NCI-H1694 treated with DMSO at 0.1 percent for 48 hours (cell line): ENCODE data around the gene RGS16.

ENCODE experiments used
- DNase-seq: peaks from one replicate; lab custom pipeline; 2025; lab: John Stamatoyannopoulos, UW

RGS16 gene

DNA sequence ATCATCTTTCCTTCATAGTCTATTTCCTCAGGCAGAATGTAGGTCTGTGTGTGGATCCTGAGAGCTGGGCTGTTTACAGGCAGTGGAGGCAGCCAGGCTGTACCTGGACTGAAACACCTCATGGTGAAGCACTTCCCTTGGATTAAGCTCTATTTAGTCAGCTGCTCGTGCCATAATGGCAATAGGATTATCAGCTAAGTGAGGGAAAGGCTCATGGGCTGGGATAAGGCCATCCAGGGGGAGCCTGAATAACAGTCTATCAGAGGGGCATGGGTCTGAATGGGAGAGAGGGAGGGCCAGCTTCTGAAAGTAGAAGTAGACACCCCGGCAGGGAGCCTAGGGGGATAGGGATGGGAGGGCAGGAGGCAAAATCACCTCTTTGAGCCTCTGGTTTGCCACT is 23.5 kb downstream of the RGS16 start:
- DNase-seq, result no peak

DNA sequence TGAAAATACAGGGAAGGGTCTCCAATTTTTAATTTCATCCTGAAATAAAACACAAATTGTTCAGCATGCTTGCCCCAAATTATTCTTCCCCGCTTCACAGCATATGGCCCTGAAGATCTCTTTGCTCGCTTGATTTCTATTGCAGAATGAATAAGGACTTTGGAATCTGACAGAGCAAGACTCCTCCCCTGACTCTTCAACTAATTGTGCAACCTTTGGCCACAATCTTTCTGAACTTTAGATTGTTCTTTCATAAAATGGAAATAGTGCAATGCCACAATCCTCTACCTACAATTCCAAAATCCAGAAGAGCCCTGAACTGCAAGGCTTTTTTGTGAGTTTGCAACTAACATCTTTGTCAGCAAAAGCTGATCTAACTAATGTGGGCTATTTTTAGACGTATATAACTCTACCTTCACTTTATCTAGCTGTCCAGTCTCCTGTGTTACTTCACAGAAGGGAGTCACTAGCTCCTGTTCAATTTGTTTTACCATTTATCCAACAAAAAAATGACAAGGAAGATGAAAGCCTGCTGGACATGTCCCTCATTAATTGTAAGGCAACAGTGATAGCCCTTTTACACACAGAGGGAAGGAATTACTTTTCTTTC is 28.5 kb downstream of the RGS16 start:
- DNase-seq, result no peak

DNA sequence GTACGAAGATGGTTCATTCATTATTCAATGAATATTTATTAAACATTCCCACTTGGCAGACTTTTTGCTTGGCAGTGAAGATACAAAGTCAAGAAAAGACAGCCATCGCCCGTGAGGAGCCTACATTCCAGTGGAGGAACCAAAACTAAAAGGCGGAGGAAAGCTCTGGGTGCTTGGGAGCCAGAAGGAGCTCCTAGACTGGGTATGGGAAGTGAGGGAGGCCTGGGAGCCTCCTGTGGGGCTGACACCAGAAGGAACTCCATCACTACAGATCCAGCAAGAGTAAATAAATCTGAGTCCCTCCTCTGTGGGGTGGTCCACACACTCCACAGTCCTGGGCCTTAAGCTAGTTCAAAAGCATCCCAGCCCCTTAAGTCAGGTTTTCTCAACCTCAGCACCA is 30.0 kb downstream of the RGS16 start:
- DNase-seq, result no peak

DNA sequence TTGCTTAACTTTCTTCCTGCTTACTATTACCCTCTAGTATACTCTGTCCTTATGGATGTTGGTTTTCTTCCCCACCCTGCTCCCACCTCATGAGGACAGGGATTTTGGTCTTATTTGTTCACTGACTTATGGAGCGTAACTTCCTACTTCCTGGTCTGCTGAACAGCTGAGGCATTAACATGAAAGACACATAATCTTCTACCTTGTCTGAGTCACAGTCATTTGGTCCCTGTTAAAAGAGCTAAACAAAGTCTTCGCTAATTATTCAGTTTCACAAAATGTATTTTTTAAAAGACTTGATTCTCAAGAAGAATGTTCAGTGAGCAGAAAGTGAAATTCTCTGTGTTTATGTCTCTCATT is 33.6 kb downstream of the RGS16 start:
- no peak for DNase-seq

DNA sequence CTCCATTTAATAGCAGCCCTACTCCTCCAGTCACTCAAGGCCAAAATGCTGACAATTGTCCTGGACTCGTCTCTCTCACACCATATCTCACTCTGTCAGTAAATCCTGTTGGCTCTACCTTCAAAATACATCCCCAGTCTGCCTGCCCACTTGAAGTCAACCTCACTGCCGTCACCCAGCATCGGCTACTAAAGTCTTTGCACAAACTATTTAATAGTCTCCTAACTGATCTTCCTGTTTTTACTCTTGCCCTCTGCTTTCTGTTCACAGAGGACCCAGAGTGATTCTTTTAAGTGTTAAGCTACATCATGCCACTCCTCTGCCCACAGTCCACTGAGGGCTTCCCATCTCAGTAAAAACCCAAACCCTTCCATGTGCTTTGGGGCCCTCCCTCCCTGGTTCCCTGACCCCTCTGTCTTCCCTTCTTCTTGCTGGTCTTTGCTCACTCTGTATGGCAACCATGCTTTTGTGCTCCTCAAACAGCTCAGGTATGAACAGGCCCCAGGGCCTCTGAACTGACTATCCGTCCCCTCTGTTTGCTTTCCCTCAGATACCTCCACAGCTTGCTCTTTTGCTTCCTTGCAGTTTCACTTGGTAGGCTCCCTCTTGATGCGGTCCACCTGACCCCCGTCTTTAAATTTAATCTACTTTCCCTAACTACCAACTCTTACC is 34.1 kb downstream of the RGS16 start:
- no peak for DNase-seq

DNA sequence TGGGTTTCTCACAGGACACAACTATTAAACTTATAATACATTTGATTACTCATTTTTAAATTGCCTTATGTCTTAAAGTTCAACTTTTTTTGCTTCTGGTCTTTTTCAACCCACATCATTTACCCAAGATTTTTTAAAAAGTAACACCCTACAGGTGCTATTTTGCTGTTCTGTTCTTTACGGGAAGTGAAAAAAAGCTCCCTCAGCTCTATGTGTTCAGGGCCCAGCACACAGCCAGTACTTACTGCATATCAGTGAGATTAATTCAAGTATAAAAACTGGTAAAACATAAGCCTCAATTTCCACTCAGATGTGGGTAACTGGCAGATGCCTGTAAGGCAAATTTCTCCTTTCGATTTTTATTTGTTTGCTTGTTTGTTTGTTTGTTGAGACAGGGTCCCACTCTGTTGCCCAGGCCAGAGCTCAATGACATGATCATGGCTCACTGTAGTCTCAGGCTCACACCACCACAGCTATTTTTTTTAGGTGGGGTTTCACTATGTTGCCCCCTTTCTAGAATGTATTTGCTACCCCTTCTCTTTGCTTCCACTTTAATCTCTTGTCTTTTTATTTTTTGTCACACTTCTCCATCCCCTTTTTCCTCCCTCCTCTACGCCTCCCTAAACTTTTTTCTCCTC is 35.4 kb downstream of the RGS16 start:
- no peak for DNase-seq

DNA sequence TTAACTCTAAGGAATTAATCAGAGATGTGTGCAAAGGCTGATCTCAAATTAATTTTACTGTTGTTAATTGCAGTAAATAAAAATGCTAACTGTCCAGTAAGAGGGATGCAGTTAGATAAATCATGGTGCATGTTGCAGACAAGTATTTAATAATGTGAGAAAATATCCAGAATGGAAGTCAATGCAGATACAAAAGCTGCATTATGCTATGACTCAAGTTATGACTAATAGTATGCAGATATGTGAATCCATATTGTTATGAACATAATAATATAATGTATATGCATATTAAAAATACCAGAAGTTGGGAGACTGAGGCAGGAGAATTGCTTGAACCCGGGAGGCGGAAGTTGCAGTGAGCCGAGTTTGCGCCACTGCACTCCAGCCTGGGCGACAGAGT is 36.6 kb downstream of the RGS16 start:
- DNase-seq, result no peak

DNA sequence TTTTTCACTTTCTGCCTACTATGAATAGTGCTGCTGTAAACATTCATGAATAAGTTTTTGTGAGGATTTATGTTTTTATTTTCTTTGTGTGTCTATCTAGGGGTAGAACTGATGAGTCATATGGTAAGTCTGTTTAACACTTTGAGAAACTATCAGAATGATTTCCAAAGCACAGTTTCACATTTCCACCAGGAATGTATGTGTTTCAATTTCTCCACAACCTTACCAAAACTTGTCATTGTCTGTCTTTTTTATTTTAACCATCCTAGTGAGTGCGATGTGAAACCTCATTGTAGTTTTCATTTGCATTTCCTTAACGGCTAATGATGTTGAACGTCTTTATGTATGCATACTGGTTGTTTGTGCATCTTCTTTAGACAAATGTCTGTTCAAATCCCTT is 38.7 kb downstream of the RGS16 start:
- DNase-seq, result no peak

DNA sequence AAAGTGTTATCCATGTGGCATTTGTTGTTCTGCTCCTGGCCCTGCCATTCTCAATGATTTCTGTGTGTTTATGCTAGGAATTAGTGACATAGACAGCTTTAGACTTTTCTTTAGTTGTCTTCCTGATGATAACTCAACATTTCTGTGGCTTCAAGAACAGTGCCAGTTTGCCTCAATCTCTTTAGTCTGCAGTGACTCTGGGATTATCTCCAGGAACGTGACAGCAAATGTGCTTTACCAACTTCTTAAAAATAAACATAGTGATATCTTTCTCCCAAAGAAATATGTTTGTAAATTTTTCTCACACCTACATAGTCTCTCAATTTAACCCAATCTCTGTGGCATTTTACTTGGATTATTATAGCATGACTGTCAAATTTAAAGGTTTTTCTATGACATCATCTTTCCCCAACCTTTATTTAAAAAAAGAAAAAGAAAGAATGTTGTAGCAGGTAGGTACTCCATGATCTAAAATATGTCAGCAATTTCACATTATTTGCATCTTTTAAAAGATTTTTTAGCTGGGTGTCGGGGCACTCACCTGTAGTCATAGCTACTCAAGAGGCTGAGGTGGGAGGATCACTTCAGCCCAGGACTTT is 39.7 kb downstream of the RGS16 start:
- no peak for DNase-seq

DNA sequence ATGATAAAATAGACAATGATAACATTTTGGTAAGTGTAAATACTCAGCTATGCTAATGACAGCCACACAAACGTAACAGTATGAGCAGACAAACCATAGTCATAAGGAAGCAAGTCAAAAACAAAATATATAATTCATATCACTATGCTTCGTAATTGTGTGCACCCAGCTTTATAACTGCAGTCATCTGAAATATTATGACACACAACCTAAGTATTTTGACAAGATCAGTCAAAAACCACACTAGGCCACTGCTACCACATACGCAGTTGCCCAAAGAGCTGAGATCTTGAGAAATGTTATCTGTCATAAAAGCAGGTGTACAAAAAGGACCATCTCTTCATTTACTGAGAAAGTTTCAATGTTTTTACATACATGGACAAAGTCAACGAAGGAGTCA is 41.1 kb downstream of the RGS16 start:
- no peak for DNase-seq

DNA sequence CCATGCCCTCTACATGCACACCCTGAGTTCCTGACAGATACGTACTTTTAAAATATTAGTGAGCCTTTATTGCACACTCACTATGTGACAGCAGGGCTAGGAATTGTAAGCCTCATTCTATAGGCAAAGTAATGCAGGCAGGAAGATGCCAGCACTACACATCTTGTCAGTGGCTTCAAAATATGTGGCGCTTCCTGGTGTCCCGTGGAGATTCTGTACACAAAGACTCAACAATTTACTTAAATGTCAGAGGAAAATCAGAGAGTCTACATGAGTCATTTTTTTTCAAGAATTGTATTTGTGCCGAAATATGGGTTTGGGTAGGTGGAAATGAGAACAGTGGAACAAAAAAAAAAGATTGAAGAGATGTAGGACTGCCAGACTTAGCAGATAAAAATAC is 42.7 kb downstream of the RGS16 start:
- no peak for DNase-seq

DNA sequence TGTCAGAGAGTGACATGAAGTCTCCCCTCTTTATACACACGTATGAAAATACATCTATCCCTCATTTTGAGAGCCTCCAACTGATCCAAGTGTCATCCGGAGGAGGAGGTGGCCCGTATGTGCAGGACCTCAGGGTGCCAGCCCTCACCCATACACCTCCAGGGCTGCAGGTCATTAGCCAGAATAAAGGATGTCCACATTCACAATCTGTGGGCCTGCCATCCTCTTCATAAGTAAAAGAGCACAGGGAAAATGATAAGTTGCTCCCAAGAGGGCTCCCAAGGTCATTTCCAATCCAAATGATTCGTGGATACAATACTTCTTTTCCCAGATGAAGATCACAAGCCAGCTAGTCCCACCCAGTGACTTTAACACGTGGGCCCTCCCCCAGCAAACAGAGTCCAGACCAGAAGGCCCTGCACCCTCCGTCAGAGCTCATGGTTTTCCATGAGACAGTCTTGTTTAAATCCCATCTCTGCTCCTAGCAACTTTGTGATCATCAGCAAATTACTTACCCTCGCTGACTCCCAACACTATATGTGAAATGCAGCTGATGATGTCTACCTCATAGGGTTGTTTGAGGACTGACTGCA is 43.7 kb downstream of the RGS16 start:
- DNase-seq, result no peak

DNA sequence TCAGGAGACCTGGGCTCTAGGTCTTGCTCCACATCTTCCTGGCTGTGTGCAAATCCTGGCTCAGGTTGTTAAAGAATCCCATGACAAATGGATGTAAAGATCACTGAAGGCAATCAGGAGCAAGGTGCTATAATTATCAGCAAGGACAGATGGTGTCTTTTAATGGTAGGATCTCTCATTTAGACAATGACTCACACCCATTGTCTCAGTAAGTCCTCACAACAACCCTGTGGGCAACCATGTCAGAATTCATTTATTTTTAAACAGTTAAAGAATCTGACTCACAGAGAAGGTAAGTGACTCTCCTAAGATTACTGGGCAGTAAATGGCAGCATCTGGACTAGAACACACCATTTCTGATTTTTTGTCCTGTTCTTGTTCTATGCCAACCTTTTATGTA is 47.9 kb downstream of the RGS16 start:
- DNase-seq, result no peak

DNA sequence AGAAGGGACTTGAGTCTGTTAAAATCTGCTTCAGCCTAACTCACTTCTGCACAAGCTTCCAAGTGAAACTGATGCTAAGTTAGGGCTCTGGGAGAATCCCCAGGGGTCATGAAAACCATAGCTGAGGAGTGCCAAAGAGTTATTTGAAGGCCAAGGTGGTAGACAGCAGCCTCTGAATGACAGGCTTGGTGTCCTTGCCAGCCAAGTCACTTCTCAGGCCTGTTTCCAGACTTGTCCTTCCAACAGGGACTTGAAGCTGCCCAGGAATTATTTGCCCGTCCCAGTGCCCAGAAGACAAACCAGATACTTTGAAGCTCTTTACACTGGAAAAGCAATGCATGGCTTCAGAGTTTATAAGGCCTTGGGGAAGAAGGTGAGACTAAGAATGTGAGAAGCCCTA is 48.7 kb downstream of the RGS16 start:
- DNase-seq, result no peak

DNA sequence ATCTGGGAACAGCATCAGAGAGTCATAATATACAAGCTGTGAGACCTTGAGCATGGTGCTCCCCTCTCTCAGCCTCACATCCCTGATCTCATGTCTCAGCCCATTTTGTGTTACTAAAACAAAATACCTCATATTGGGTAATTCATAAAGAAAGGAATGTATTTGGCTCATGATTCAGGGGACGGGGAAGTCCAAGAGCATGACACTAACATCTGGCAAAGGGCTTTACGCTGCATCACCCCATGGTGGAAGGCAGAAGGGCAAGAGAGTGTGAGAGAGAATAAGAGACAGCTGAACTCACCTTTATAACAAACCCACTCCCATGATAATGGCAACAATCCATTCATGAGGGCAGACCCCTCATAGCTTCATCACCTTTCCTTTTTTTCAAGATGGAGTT is 51.7 kb downstream of the RGS16 start:
- DNase-seq, result no peak

DNA sequence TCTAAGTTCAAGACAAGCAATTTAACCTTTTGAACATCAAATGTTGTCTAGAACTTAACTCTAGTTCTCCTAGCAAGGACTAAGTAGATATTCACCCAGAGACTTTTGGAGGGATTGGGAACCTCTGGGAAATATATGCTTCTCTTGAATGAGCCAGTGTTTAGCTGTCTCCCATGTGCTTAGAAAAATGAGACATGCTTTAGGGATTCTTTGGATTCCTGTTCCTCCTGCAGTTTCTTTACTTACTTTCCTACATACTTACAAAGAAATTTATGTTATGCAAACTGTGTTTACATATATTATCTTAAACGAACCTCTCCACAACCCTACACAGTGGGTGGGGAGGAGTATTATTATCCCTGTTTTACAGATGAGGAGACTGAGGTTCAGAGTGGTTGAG is 54.4 kb downstream of the RGS16 start:
- DNase-seq, result no peak

DNA sequence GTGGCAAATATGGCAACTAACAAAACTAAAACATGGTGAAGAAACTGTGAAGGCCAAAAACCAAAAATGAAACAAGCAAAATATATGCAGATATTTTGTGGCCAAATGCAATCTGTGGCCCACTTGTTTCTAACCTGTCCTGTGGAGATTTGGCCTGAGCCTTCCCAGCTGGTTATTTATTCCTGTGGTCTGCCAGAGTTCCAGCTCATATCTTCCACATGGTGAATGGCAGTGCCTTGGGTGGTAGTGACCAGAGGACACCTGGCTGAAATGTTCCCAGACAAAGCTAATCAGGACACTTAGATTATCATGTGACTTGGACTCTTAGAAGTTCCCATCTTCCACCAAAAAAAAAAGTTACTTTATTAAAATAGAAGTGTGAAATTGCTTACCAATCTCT is 54.8 kb downstream of the RGS16 start:
- no peak for DNase-seq
